Stimulated activated CD4-positive, alpha-beta T cell treated with anti-CD3 and anti-CD28 coated beads, Interleukin-1b, Interleukin-23, amount 100 ng/mL, for 4 hours (primary cell): ENCODE data around the gene ZNF2.
A peak's percentile ranks its signal among the peaks of the same experiment; 100 is the strongest.

Experiments used
- DNase-seq, 2 donors: peaks; one replicate each; pipeline ENCODE4 v3.0.0-alpha.2; 2020; ENCODE audit warnings: low read depth in 2 of 2

The ZNF2 gene

DNA sequence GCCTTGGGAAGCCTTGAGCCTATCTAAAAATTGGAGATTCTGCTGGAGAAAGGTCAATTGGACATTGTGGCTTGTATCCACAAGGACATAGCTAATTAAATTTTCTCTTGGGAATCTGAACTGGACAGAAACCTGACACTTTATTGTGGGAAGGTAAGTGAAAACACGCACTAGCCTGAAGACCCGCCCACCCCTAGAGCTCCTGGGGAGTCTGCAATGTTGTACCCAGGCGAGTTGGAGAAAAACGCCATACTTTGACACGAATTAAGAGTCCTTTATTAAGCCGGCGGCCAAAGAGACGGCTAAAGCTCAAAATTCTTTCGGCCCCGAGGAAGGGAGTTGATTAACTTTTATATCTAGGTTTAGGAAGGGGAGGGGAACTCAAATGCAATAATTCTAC is 40.5 kb downstream of the ZNF2 start:
- DNase-seq, result no peak

DNA sequence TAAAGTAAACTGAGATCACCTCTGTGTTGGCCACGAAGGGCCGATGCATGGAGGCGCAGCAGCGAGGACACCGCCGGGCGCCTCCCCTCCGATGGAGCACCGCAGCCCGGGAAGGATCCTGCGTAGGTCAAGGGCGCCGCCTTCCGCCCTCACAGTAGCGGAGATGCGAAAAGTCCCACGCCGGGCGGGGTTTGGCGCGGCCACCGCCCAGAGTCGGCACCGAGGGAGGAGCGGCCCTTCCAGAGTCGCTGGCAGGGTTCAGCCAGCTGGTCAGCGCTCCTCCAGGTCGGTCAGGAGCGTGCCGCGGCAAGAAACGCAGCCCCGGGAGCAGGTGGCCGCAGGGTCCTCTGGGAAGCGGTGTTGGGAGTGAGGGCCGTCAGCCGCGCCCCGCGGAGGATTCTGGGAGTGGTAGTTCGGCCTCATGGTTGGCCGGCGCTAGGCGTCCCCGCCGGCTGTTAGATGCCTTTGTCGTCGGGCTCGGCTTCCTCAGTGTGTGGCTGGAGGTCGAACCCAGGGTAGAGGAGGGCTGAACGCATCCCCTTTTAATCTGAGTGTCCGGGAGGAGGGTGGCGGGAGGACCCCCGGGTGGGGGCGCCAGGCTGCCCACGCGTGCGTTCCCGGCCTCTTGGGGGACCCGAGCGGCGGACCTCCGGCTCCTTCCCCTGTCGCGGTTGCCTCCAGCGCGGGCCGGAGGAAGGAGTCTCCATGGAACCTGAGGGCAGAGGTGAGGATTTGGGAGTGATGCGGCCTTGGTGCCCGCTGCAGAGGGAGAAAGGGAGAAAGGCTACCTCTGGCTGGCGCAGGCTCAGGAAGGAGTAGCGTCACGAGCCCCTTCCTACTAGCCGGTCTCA is 41.7 kb downstream of the ZNF2 start, which contains the start of gene ZNF892:
Gene ZNF892 (plus strand): TSS at position 411 of the 851 bp plus-strand sequence. CDS start 295 bp downstream, at position 706.
- peak; percentile 67 to 79 for DNase-seq

DNA sequence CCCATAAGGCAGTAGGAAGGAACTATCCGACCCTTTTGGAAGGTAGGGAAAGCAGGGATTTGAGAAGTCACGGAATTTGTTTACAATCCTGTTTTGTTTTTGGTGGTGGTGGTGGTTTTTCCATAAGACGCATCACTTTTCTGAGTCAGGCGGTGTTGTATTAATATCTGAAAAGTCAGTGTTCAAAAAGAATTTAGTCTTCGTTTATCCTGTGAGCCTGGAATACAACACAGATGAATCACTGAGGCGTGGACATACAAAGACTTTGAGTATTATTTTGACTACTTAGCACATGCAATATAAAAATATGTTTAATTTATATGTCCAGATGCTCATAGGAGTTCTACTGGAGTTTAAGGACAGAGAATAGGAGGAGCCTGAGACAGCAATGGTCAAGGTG is 42.5 kb downstream of the ZNF2 start:
- DNase-seq, result no peak

DNA sequence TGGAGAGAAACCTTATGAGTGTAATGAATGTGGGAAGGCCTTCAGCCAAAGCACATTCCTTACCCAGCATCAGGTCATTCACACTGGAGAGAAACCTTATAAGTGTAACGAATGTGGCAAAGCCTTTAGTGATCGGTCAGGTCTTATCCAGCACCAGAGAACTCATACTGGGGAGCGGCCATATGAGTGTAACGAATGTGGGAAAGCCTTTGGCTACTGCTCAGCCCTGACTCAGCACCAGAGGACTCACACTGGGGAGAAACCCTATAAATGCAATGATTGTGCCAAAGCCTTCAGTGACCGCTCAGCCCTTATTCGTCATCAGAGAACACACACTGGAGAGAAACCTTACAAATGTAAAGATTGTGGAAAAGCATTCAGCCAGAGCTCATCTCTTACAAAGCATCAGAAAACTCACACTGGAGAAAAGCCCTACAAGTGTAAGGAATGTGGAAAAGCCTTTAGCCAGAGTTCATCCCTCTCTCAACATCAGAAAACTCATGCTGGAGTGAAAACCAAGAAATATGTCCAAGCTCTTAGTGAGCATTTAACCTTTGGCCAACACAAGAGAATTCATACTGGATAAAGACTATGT is 49.5 kb downstream of the ZNF2 start:
- DNase-seq, result no peak

DNA sequence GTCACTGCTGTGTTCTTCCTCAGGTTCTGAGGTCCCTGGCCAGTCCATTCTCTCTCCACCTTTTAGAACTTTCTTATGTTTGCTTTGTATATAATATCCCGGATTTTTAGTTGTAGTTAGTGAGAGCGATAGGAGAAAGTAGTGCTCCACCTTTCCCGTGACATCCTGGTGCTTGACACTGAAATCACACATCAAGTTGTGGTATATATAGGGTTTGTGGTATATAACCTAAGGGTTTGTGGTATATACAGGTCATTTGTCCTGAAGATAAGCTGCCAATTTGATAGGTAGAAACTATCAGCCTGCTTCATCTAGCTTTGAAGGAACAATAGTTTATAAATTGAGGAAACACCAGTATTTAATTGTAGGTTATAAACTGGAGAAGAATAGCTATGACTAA is 54.8 kb downstream of the ZNF2 start:
- DNase-seq, result no peak

DNA sequence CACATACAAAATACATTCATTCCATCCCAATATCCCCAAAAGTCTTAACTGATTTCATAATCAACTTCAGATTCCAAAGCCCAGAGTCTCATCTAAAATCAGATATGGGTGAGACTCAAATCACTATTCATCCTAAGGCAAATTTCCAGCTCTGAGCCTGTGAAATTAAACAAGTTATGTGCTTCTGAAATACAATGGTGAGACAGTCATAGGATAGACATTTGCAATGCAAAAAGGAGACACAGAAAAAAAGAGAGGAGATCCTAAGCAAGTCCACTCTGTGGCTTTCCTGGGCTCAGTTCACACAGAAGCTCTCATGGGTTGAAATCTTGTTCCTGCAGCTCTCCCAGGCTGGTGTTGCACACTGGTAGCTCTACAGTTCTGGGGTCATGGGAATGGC is 60.0 kb downstream of the ZNF2 start:
- no peak for DNase-seq

DNA sequence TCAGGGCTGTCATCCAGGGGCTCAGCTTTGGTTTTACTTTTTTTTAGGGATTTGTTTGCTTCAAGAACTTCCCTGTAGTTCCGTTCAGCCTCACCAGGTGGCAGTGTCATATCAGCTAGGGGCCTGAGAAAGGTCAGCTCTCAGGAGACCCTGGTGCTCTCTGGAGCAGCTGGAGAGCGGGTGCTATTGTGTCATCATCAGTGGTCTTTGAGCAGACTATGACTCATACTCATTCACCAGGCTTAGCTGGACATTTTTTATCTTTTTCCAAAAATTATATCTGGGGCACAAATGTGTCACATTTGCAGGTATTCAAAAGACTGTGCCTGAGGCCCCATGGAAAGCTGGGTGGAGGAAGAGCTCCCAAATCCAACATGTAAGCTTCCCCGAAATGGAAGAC is 66.1 kb downstream of the ZNF2 start:
- peak in 1 of 2 donors; percentile 7 for DNase-seq

DNA sequence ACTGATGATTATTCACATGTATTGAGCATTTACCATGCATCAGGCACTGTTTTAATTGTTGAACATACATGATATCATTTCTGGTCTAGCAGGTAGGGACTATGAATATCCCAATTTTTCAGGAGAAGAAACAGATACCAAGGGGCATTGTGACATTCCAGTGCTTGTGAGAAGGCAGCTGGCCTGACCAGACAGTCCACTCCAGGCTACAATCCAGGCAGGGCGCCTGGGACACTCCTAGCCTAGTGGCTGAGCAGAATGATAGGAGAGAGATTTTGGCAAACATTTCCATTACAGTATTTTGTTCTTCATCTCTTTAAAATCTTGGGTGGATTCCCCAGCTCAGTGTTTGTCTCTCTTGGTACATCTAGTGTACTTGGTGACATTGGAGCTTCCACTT is 66.6 kb downstream of the ZNF2 start:
- DNase-seq, result no peak
